Measurements from ENCODE around the gene TMEM97. TPM values are rescaled to one million over a fixed set of nuclear protein-coding genes. Genes with fewer than 3 reads are reported as not detected.

TMEM97 gene
- total RNA-seq, 1 donor from 2014 or later, result 16.1 TPM

- TF ChIP-seq CTCF (IDR thresholded peaks at IDR 0.05), result no peak
- H3K9me3 Mint-ChIP-seq, result no peaks in the 10 kb centered on the region
- ChIA-PET POLR2A (interaction anchor here (0.7 to 4.3 kb wide), 2 partner anchors 25 to 217 kb away, joined by 3 to 110 read pairs; partner anchors contain the start of gene POLDIP2), CTCF (interaction anchor here (1.0 kb wide), 1 partner anchor 37 kb away, joined by 3 read pairs; the partner anchor contains the start of gene VTN)
- intact Hi-C loops (cut with micrococcal nuclease), result no loop called here
- H3K4me1 Mint-ChIP-seq, result peaks cover 35% of the 10 kb centered on the region
- no peak overlapping the region for H3K27ac Mint-ChIP-seq
- ATAC-seq (ENCODE audit: low read depth), result no peak
- peaks cover 38% of the 10 kb centered on the region for H3K36me3 Mint-ChIP-seq (ENCODE audit: low read depth)
- no peak overlapping the region for H3K4me3 Mint-ChIP-seq
- no peak for DNase-seq
- H3K27me3 Mint-ChIP-seq, result no peaks in the 10 kb centered on the region
These were observed 14.2 kb downstream of the TMEM97 start for GRCh38 chr17:28333083-28333746.

GRCh38 chr17:28334171-28334570 lies 15.2 kb downstream of the TMEM97 start:
- DNase-seq (no peak), ATAC-seq (ENCODE audit: low read depth) (no peak)
- intact Hi-C loops (cut with micrococcal nuclease), result loop anchor here (2.0 kb wide), 1 partner anchor 441 kb away; the partner anchor contains the start of gene LYRM9
- peak overlapping the region; percentile 89 for H3K27ac Mint-ChIP-seq
- CTCF ChIA-PET, result no interaction called here
- no peak for TF ChIP-seq CTCF (IDR thresholded peaks at IDR 0.05)
- peaks cover 28% of the 10 kb centered on the region for H3K36me3 Mint-ChIP-seq (ENCODE audit: low read depth)
- H3K9me3 Mint-ChIP-seq, result no peaks in the 10 kb centered on the region
- peak overlapping the region; percentile 96 for H3K4me3 Mint-ChIP-seq
- no peaks in the 10 kb centered on the region for H3K27me3 Mint-ChIP-seq
- POLR2A ChIA-PET, result interaction anchor here (4.3 kb wide), 1 partner anchor 24 kb away, joined by 110 read pairs; the partner anchor contains the start of gene POLDIP2
- H3K4me1 Mint-ChIP-seq, result peaks cover 35% of the 10 kb centered on the region

GRCh38 chr17:28334666-28335200 lies 15.7 kb downstream of the TMEM97 start:
- H3K36me3 Mint-ChIP-seq (ENCODE audit: low read depth), result peaks cover 29% of the 10 kb centered on the region
- H3K4me1 Mint-ChIP-seq, result peaks cover 37% of the 10 kb centered on the region
- ChIA-PET CTCF (interaction anchor here (1.4 to 1.5 kb wide), 2 partner anchors 82 to 529 kb away, joined by 5 to 8 read pairs; no protein-coding TSS in a partner anchor), POLR2A (interaction anchor here (0.9 to 4.3 kb wide), 15 partner anchors 16 to 617 kb away, joined by 3 to 110 read pairs (median 5); partner anchors contain the start of genes BLTP2, POLDIP2, RPL23A and SARM1)
- ATAC-seq (ENCODE audit: low read depth) (no peak), DNase-seq (no peak)
- peak overlapping the region; percentile 89 for H3K27ac Mint-ChIP-seq
- intact Hi-C loops (cut with micrococcal nuclease), result loop anchor here (1.0 to 2.0 kb wide), 8 partner anchors 15 to 528 kb away; partner anchors contain the start of genes LYRM9, POLDIP2, SARM1 and SLC46A1
- no peaks in the 10 kb centered on the region for H3K27me3 Mint-ChIP-seq
- no peaks in the 10 kb centered on the region for H3K9me3 Mint-ChIP-seq
- TF ChIP-seq CTCF (IDR thresholded peaks at IDR 0.05), result no peak
- H3K4me3 Mint-ChIP-seq, result peak overlapping the region; percentile 96

- no peak for TF ChIP-seq CTCF (IDR thresholded peaks at IDR 0.05)
- H3K27me3 Mint-ChIP-seq, result no peaks in the 10 kb centered on the region
- H3K4me3 Mint-ChIP-seq, result peak within 1 kb of the TSS; percentile 96
- DNase-seq (peak; percentile 90), ATAC-seq (ENCODE audit: low read depth) (peak; percentile 96)
- peaks cover 32% of the 10 kb centered on the region for H3K36me3 Mint-ChIP-seq (ENCODE audit: low read depth)
- POLR2A ChIA-PET, result interaction anchor here (0.6 to 4.3 kb wide), 21 partner anchors 10 to 1669 kb away, joined by 3 to 110 read pairs (median 3); partner anchors contain the start of genes ALDOC, BLTP2, POLDIP2 and RPL23A
- intact Hi-C loops (cut with micrococcal nuclease), result loop anchor here (1.0 to 2.0 kb wide), 8 partner anchors 16 to 529 kb away; partner anchors contain the start of genes LYRM9, POLDIP2, SARM1 and SLC46A1
- peak within 1 kb of the TSS; percentile 89 for H3K27ac Mint-ChIP-seq
- no peaks in the 10 kb centered on the region for H3K9me3 Mint-ChIP-seq
- CTCF ChIA-PET, result interaction anchor here (1.4 to 1.5 kb wide), 2 partner anchors 81 to 530 kb away, joined by 5 to 8 read pairs; no protein-coding TSS in a partner anchor
- peaks cover 37% of the 10 kb centered on the region for H3K4me1 Mint-ChIP-seq
These were observed 16.4 kb downstream of the TMEM97 start, which contains the start of the genes IFT20 and TNFAIP1 for GRCh38 chr17:28335201-28335958. IFT20 (minus strand) TSS chr17:28335472; CDS start chr17:28331985, 3,487 bp downstream. TNFAIP1 (plus strand) TSS chr17:28335761; CDS start chr17:28339522, 3,761 bp downstream.

All from activated B cell treated with CpG ODN at 0.5 μM for 24 hours (primary cell).